Esophagus muscularis mucosa (tissue), 4 donors: ENCODE data around the gene LYRM1. TPM values are rescaled to one million over a fixed set of nuclear protein-coding genes. Genes with fewer than 3 reads are reported as not detected.

Experiments used
- DNase-seq: peaks from one replicate; pipeline ENCODE4 v3.0.0-alpha.2; 2017; ENCODE audit errors: extremely low spot score
- H3K27ac ChIP-seq, 4 donors: fragments of 200-600 bp; sonication (generic); replicated peaks in 1 of 4; 1 replicate in 3 of 4; 2 replicates in 1 of 4; pipeline ENCODE4 v1.5.1; 2016 to 2019; ENCODE audit warnings: mild to moderate bottlenecking in 1 of 4
- H3K27me3 ChIP-seq, 4 donors: fragments of 200-600 bp; sonication (generic); one replicate each; pipeline versions ENCODE4 v1.5.1 to v1.6.0; 2016 to 2019
- H3K36me3 ChIP-seq, 4 donors: fragments of 200-600 bp; sonication (generic); one replicate each; pipeline ENCODE4 v1.5.1; 2016 to 2019
- H3K4me1 ChIP-seq, 4 donors: fragments of 200-600 bp; sonication (generic); one replicate each; pipeline ENCODE4 v1.5.1; 2016 to 2019
- H3K4me3 ChIP-seq, 4 donors: fragments of 200-600 bp; sonication (generic); 1 replicate in 2 of 4; 2 replicates in 2 of 4; pipeline ENCODE4 v1.5.1; 2016 to 2019; ENCODE audit warnings: mild to moderate bottlenecking in 4 of 4, moderate library complexity in 1 of 4
- H3K9me3 ChIP-seq, 4 donors: fragments of 200-600 bp; sonication (generic); 1 replicate in 3 of 4; 2 replicates in 1 of 4; pipeline ENCODE4 v1.5.1; 2016 to 2019
- CTCF ChIP-seq, 3 experiments: fragments of 200-600 bp in 2 of 3; fragments of 450-650 bp in 1 of 3; sonication (generic) in 2 of 3; IDR thresholded peaks; one replicate each; pipeline ENCODE4 v1.5.1; 2017 to 2019; ENCODE audit warnings: antibody characterized with exemption in 3 of 3, mild to moderate bottlenecking in 2 of 3, moderate library complexity in 1 of 3
- EP300 ChIP-seq: sonication (generic); formaldehyde crosslinking; IDR thresholded peaks from one replicate; pipeline ENCODE4 v1.6.1; 2017; ENCODE audit warnings: antibody characterized with exemption
- POLR2A ChIP-seq: fragments of 450-650 bp; IDR thresholded peaks from one replicate; pipeline ENCODE4 v1.6.1; 2017; ENCODE audit warnings: antibody characterized with exemption, moderate library complexity, mild to moderate bottlenecking, low read depth
- POLR2AphosphoS5 ChIP-seq, 2 donors: sonication (generic); formaldehyde crosslinking; IDR thresholded peaks; one replicate each; pipeline ENCODE4 v1.6.1; 2017; ENCODE audit warnings: antibody characterized with exemption in 2 of 2
- WGBS: methylation state at CpG from one replicate; pipeline ENCODE4 v1.1.5; 2018; 5-methylcytosine and 5-hydroxymethylcytosine counted together
- intact Hi-C: fragments of 100-400 bp; cut with DNase I; formaldehyde crosslinking; loops from one replicate; pipeline ENCODE4 v1.15.1; 2023
- total RNA-seq, 4 donors: library from RNA; depleted of rRNA; stranded (reverse); fragments of >200 nt; gene quantifications; one replicate each; pipeline versions ENCODE4 v1.1.0 to v1.2.1, GENCODE V29; 2016

Gene LYRM1
- total RNA-seq, 4 donors from 2014 or later: 38.9 to 69.2 (median 46.4) TPM

GRCh38 chr16:20901068-20901435 lies 481 bp downstream of the LYRM1 start:
- intact Hi-C loops: no loop called here
- Histone ChIP-seq H3K36me3 (peaks cover 0 to 12% (median 7%) of the 10 kb centered on the region in 4 donors), H3K27ac (peak overlapping the region; percentile 93 to 99 (median 99)), H3K27me3 (no peaks in the 10 kb centered on the region), H3K4me3 (peak overlapping the region; percentile 60 to 96 (median 76)), H3K4me1 (peaks cover 73 to 84% (median 80%) of the 10 kb centered on the region in 4 donors), H3K9me3 (no peaks in the 10 kb centered on the region)
- no peak for TF ChIP-seq POLR2AphosphoS5 (IDR thresholded peaks at IDR 0.05)
- WGBS: 0% methylated on average over 3 of the region's 20 CpGs
- DNase-seq: peak; percentile 92

GRCh38 chr16:20901436-20902112 lies 1.0 kb downstream of the LYRM1 start:
- TF ChIP-seq CTCF (IDR thresholded peaks at IDR 0.05) (no peak), POLR2AphosphoS5 (IDR thresholded peaks at IDR 0.05) (peak in 1 of 2 donors; percentile 59)
- Histone ChIP-seq H3K27ac (peak overlapping the region; percentile 93 to 99 (median 99)), H3K4me3 (peak overlapping the region; percentile 60 to 96 (median 76)), H3K27me3 (no peaks in the 10 kb centered on the region), H3K36me3 (peaks cover 0 to 8% (median 4%) of the 10 kb centered on the region in 4 donors), H3K4me1 (peaks cover 77 to 84% (median 82%) of the 10 kb centered on the region in 4 donors), H3K9me3 (no peaks in the 10 kb centered on the region)
- intact Hi-C loops: no loop called here
- 36% methylated on average over 25 of the region's 27 CpGs for WGBS
- no peak for DNase-seq

- H3K4me1 ChIP-seq: peaks cover 77 to 84% (median 82%) of the 10 kb centered on the region in 4 donors
Observed at GRCh38 chr16:20902426-20902825, 1.9 kb downstream of the LYRM1 start.

GRCh38 chr16:20903116-20903898 lies 2.7 kb downstream of the LYRM1 start:
- Histone ChIP-seq H3K4me1 (peaks cover 75 to 84% (median 80%) of the 10 kb centered on the region in 4 donors), H3K27ac (peak overlapping the region; percentile 93 to 99 (median 99)), H3K9me3 (no peaks in the 10 kb centered on the region), H3K4me3 (no peak overlapping the region), H3K36me3 (no peaks in the 10 kb centered on the region), H3K27me3 (no peaks in the 10 kb centered on the region)
- intact Hi-C loops: no loop called here
- no peak for DNase-seq
- no peak for TF ChIP-seq CTCF (IDR thresholded peaks at IDR 0.05)
- no peak for TF ChIP-seq POLR2A
- TF ChIP-seq POLR2AphosphoS5 (IDR thresholded peaks at IDR 0.05): no peak
- no peak for TF ChIP-seq EP300
- 79% methylated on average over 5 of the region's 5 CpGs for WGBS

More at GRCh38 chr16:20902426-20902825, 1.9 kb downstream of the LYRM1 start:
- H3K4me3 ChIP-seq: no peak overlapping the region
- intact Hi-C loops: no loop called here
- 95% methylated on average over 6 of the region's 6 CpGs for WGBS
- no peak for DNase-seq
- H3K27ac ChIP-seq: peak overlapping the region; percentile 93 to 99 (median 99)
- H3K36me3 ChIP-seq: peaks cover 0 to 2% (median under 1%) of the 10 kb centered on the region in 4 donors
- TF ChIP-seq CTCF (IDR thresholded peaks at IDR 0.05) (no peak), EP300 (no peak), POLR2A (no peak), POLR2AphosphoS5 (IDR thresholded peaks at IDR 0.05) (no peak)
- H3K27me3 ChIP-seq: no peaks in the 10 kb centered on the region
- H3K9me3 ChIP-seq: no peaks in the 10 kb centered on the region

GRCh38 chr16:20903899-20904506 lies 3.4 kb downstream of the LYRM1 start:
- Histone ChIP-seq H3K4me1 (peaks cover 68 to 81% (median 73%) of the 10 kb centered on the region in 4 donors), H3K36me3 (no peaks in the 10 kb centered on the region), H3K27ac (peak overlapping the region; percentile 93 to 99 (median 99)), H3K9me3 (no peaks in the 10 kb centered on the region), H3K4me3 (no peak overlapping the region), H3K27me3 (no peaks in the 10 kb centered on the region)
- no peak for DNase-seq
- intact Hi-C loops: no loop called here
- WGBS: 55% methylated on average over 5 of the region's 5 CpGs
- no peak for TF ChIP-seq POLR2A
